Measurements from ENCODE around the gene CREBZF.

DNA sequence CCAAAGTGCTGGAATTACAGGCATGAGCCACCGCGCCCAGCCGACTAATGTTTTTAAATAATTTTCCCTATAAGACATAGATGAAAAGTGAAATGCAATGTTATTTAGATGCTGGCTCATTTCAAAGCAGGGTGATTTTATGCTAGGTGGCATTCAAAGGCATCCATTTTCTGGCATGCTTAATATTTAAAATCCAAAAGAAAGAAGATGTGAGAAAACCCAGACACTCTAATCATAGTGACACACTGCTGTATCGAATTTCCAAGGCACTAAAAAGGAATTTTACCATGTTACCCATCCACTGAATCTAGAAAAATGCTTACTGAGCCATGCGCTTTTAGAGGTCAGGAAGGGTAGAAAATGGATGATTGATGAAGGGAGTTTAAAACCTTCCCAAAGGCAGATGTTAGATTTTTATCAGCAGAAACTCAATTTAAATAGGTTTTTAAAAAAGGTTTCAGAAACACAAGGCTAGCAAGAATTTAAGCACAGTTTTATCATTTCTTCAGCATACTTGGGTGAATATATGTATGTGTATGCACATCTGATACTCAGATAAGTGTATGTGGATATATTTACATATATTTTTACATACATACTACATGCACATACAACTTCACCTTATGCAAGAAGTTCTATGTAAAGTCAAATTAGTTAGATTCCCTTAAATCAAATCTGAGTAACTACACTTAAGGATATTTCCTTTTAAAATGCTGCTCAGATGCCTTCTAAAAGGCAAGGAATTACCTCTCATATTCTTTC is 45.2 kb upstream of the CREBZF start:
- TF ChIP-seq POLR2A (IDR thresholded peaks at IDR 0.05; ENCODE audit: low read length): no peak
- no peak for TF ChIP-seq GATA1 (IDR thresholded peaks at IDR 0.05; ENCODE audit: low read depth, low read length)

Measured in erythroblast (primary cell).